GM19193 (cell line): ENCODE measurements around the gene DNAAF3.

Source experiments
- POLR2A ChIP-seq: IDR thresholded peaks from 4 replicates; pipeline ENCODE4 v1.6.1; 2011; ENCODE audit not compliant: insufficient read depth, insufficient read length; ENCODE audit errors: extremely low read depth

The DNAAF3 gene

GRCh38 chr19:55115446-55116065, 50.9 kb downstream of the DNAAF3 start:
- no peak for TF ChIP-seq POLR2A

GRCh38 chr19:55114566-55115145, 51.8 kb downstream of the DNAAF3 start:
- no peak for TF ChIP-seq POLR2A

- TF ChIP-seq POLR2A = no peak
Measured at GRCh38 chr19:55113570-55114039, 52.8 kb downstream of the DNAAF3 start.

DNA sequence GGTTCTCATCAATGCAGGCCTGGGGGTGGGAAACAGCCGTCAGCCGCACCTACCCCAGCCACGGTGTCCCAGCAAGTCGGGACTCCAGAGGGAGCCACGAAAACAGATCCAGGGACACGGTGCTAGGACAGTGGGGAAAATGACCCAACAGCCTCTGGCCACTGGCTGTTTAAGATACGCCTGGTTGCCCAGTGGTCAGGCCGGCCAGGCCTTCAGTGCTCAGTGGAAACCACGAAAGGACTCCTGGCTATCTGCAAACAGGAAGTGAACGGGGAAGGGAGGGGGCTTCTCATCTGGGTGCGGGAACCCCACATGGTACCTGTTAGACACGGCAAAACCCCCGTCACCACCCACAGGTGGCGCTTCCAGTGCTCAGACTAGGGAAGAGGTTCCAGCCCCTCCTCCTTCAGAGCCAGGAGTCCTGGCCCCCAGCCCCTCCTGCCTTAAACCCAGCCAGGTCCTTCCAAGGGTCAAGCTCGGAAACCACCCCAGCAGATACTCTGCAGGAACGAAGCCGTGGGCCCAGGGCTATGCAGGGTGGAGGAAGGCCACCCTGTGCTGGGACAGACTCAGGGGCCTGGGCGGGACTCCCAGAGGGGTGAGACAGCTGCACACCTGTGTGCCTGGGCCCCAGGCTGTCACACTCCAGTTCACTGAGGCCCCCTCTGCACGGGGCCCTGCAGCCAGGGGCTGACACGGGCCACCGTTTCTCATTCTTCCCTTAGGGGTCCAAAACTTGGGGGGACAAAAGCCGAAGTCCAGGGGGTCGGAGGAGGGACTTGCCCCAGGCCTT, 53.4 kb downstream of the DNAAF3 start:
- TF ChIP-seq POLR2A = no peak

DNA sequence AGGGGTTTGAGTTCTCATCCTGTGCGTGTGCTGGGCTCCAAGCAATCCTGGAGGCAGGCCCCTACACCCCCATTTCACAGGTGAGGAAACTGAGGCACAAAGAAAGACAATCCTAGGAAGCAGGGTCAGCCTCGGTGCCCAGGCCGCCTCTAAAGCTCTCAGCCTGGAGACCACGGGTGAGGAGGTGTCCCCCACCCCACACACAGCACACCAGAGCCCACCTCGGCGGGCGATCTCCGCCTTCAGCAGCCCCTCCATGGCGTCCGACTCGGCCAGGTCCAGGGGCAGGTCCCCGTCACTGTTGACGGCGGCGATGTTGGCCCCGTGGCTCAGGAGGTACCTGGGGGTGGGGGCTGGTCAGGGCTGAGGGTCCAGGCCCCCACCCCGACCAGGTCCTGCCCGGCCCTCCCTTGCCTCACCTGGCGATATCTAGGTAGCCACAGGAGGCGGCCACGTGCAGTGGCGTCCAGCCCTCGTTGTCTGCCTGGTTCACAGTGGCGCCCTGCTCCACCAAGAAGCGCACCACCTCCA, 54.1 kb downstream of the DNAAF3 start:
- TF ChIP-seq POLR2A = no peak

DNA sequence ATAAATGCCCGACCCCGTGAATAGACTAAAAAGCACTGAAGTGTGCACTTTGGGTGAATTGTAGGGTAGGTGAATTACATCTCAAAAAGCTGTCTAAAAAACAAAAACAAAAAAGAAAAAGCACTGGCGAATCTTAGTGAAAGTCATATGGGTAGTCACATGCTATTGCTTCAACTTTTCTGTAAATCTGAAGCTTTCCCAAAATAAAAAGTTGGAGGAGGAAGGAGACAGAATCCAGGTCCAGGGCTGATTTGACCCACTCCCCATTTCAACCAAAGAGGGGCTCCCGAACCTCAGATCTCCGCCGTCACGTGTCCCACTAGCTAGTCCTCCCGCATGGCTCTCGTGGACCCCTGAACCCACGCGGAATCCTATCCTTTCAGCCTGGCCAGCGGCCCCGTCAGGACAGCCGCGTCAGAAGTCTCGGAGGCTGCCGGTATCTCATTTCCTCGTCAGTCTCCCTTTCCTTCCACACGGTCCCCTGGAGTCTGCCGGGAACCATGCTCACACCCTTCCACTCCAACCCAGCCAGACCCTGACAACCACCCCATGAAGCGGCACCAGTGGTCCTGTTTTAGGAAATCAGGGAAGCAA, 55.1 kb downstream of the DNAAF3 start:
- no peak for TF ChIP-seq POLR2A

GRCh38 chr19:55109527-55110291, 56.7 kb downstream of the DNAAF3 start:
- TF ChIP-seq POLR2A = no peak
